HEK293 (cell line): Measurements from ENCODE around the gene FXYD5.

Experiments used
- ELK4 ChIP-seq: IDR thresholded peaks from 2 replicates; pipeline ENCODE4 v1.6.1; 2011; ENCODE audit warnings: mild to moderate bottlenecking, low read depth, low read length, borderline replicate concordance
- GLI2 ChIP-seq: fragments of 450-650 bp; formaldehyde crosslinking; IDR thresholded peaks from 2 replicates; pipeline ENCODE4; 2017; ENCODE audit warnings: missing biosample characterization, missing genetic modification characterization, low read depth, borderline replicate concordance
- PBX3 ChIP-seq: sonication (generic); formaldehyde crosslinking; IDR thresholded peaks from 2 replicates; pipeline ENCODE4 v1.8.1; 2022; ENCODE audit warnings: mild to moderate bottlenecking, moderate library complexity, missing genetic modification reagents
- PRDM10 ChIP-seq: fragments of 450-650 bp; formaldehyde crosslinking; IDR thresholded peaks from 2 replicates; pipeline ENCODE4 v1.5.1; 2016; ENCODE audit warnings: missing biosample characterization, missing genetic modification characterization
- WT1 ChIP-seq: fragments of 450-650 bp; formaldehyde crosslinking; IDR thresholded peaks from 2 replicates; pipeline ENCODE4 v1.5.1; 2016; ENCODE audit warnings: missing biosample characterization, missing genetic modification characterization
- ZBTB7A ChIP-seq: fragments of 450-650 bp; formaldehyde crosslinking; IDR thresholded peaks from 2 replicates; pipeline ENCODE4 v1.5.1; 2016; ENCODE audit warnings: low read depth, missing biosample characterization, missing genetic modification characterization
- ZEB2 ChIP-seq: fragments of 450-650 bp; formaldehyde crosslinking; IDR thresholded peaks from 2 replicates; pipeline ENCODE4 v1.5.1; 2016; ENCODE audit warnings: missing biosample characterization, missing genetic modification characterization
- ZNF132 ChIP-seq: fragments of 450-650 bp; formaldehyde crosslinking; IDR thresholded peaks from 2 replicates; pipeline ENCODE4 v1.5.1; 2017; ENCODE audit warnings: missing biosample characterization, missing genetic modification characterization, borderline replicate concordance
- ZNF146 ChIP-seq: fragments of 450-650 bp; formaldehyde crosslinking; IDR thresholded peaks from 2 replicates; pipeline ENCODE4 v1.5.1; 2016; ENCODE audit warnings: missing biosample characterization, missing genetic modification characterization
- ZNF148 ChIP-seq: fragments of 450-650 bp; formaldehyde crosslinking; IDR thresholded peaks from 2 replicates; pipeline ENCODE4 v1.5.0; 2017; ENCODE audit warnings: missing biosample characterization, missing genetic modification characterization, borderline replicate concordance
- ZNF174 ChIP-seq: fragments of 450-650 bp; formaldehyde crosslinking; IDR thresholded peaks from 2 replicates; pipeline ENCODE4 v1.5.0; 2017; ENCODE audit warnings: missing biosample characterization, mild to moderate bottlenecking, missing genetic modification characterization
- ZNF184 ChIP-seq: fragments of 450-650 bp; IDR thresholded peaks from 2 replicates; pipeline ENCODE4 v1.5.1; 2018; ENCODE audit warnings: missing biosample characterization, mild to moderate bottlenecking, missing genetic modification characterization
- ZNF202 ChIP-seq: fragments of 450-650 bp; formaldehyde crosslinking; IDR thresholded peaks from 2 replicates; pipeline ENCODE4 v1.5.1; 2016; ENCODE audit warnings: missing biosample characterization, missing genetic modification characterization, borderline replicate concordance
- ZNF350 ChIP-seq: fragments of 450-650 bp; formaldehyde crosslinking; IDR thresholded peaks from 2 replicates; pipeline ENCODE4 v1.5.0; 2017; ENCODE audit warnings: missing biosample characterization, mild to moderate bottlenecking, missing genetic modification characterization
- ZNF416 ChIP-seq: fragments of 450-650 bp; formaldehyde crosslinking; IDR thresholded peaks from 2 replicates; pipeline ENCODE4 v1.5.1; 2016; ENCODE audit warnings: missing biosample characterization, missing genetic modification characterization
- ZNF473 ChIP-seq: fragments of 450-650 bp; formaldehyde crosslinking; IDR thresholded peaks from 2 replicates; pipeline ENCODE4 v1.5.1; 2017; ENCODE audit warnings: missing biosample characterization, missing genetic modification characterization
- ZNF529 ChIP-seq: fragments of 450-650 bp; formaldehyde crosslinking; IDR thresholded peaks from 2 replicates; pipeline ENCODE4 v1.5.1; 2017; ENCODE audit warnings: missing genetic modification characterization, missing biosample characterization; ENCODE audit not compliant: insufficient replicate concordance
- ZNF548 ChIP-seq: fragments of 450-650 bp; formaldehyde crosslinking; IDR thresholded peaks from 2 replicates; pipeline ENCODE4 v1.5.1; 2016; ENCODE audit warnings: missing biosample characterization, missing genetic modification characterization
- ZNF561 ChIP-seq: fragments of 450-650 bp; IDR thresholded peaks from 2 replicates; pipeline ENCODE4 v1.5.1; 2018; ENCODE audit warnings: missing biosample characterization, missing genetic modification characterization, borderline replicate concordance
- ZNF629 ChIP-seq: fragments of 450-650 bp; formaldehyde crosslinking; IDR thresholded peaks from 2 replicates; pipeline ENCODE4 v1.5.1; 2017; ENCODE audit warnings: missing biosample characterization, missing genetic modification characterization
- ZNF654 ChIP-seq: fragments of 450-650 bp; formaldehyde crosslinking; IDR thresholded peaks from 2 replicates; pipeline ENCODE4 v1.5.1; 2016; ENCODE audit warnings: low read depth, missing biosample characterization, missing genetic modification characterization
- ZNF658 ChIP-seq: fragments of 450-650 bp; formaldehyde crosslinking; IDR thresholded peaks from 2 replicates; pipeline ENCODE4; 2016; ENCODE audit warnings: missing biosample characterization, missing genetic modification characterization
- ZNF670 ChIP-seq: fragments of 450-650 bp; formaldehyde crosslinking; IDR thresholded peaks from 2 replicates; pipeline ENCODE4 v1.5.1; 2016; ENCODE audit warnings: missing biosample characterization, missing genetic modification characterization, low read depth
- ZNF692 ChIP-seq: fragments of 450-650 bp; formaldehyde crosslinking; IDR thresholded peaks from 2 replicates; pipeline ENCODE4 v1.5.1; 2016; ENCODE audit warnings: missing biosample characterization, missing genetic modification characterization
- ZNF792 ChIP-seq: fragments of 450-650 bp; formaldehyde crosslinking; IDR thresholded peaks from 2 replicates; pipeline ENCODE4 v1.5.1; 2016; ENCODE audit warnings: missing biosample characterization, missing genetic modification characterization
- ZNF837 ChIP-seq: fragments of 450-650 bp; formaldehyde crosslinking; IDR thresholded peaks from 2 replicates; pipeline ENCODE4 v1.5.1; 2016; ENCODE audit warnings: missing biosample characterization, missing genetic modification characterization
- ZSCAN4 ChIP-seq: fragments of 450-650 bp; formaldehyde crosslinking; IDR thresholded peaks from 2 replicates; pipeline ENCODE4 v1.5.1; 2017; ENCODE audit warnings: missing biosample characterization, missing genetic modification characterization

The FXYD5 gene

GRCh38 chr19:35122687-35123551, 31.6 kb upstream of the FXYD5 start (continued):
- no peak for TF ChIP-seq ZNF148 (tag by site-specific recombination)
- no peak for TF ChIP-seq ZNF561 (tag by site-specific recombination)
- no peak for TF ChIP-seq ZNF416 (tag by site-specific recombination)
- TF ChIP-seq ZNF350 (tag by site-specific recombination): no peak
- no peak for TF ChIP-seq ZNF792 (tag by site-specific recombination)
- TF ChIP-seq ZNF629: no peak
- no peak for TF ChIP-seq ZNF184
- TF ChIP-seq WT1 (tag by site-specific recombination): no peak
- TF ChIP-seq ZNF202 (tag by site-specific recombination): no peak
- 0 out of 2 replicates have a peak, but pooled peaks have one; percentile 14 for TF ChIP-seq ZNF692
- no peak for TF ChIP-seq ZEB2
- no peak for TF ChIP-seq ZNF174
- TF ChIP-seq GLI2 (tag by site-specific recombination): no peak
- no peak for TF ChIP-seq ELK4
- TF ChIP-seq ZSCAN4 (tag by site-specific recombination): no peak
- no peak for TF ChIP-seq ZNF132 (tag by site-specific recombination)
- TF ChIP-seq ZNF548 (tag by site-specific recombination): 0 out of 2 replicates have a peak, but pooled peaks have one; percentile 31
- TF ChIP-seq ZNF529 (tag by site-specific recombination): no peak
- TF ChIP-seq ZNF670 (tag by site-specific recombination): no peak
- TF ChIP-seq ZNF146: no peak
- no peak for TF ChIP-seq PBX3 (CRISPR knock-in tag)
- no peak for TF ChIP-seq ZNF837
- TF ChIP-seq ZNF658 (tag by site-specific recombination): no peak
- TF ChIP-seq ZNF473 (tag by site-specific recombination): no peak
- TF ChIP-seq PRDM10 (tag by site-specific recombination): peak; percentile 88
- no peak for TF ChIP-seq ZBTB7A
- no peak for TF ChIP-seq ZNF654 (tag by site-specific recombination)
